ENCODE data around the gene WDR5B.

- TF ChIP-seq REST (IDR thresholded peaks at IDR 0.05) (no peak), NR2F2 (IDR thresholded peaks at IDR 0.05) (no peak), FOXA1 (IDR thresholded peaks at IDR 0.05) (no peak), CTCF (IDR thresholded peaks at IDR 0.05; ENCODE audit: low read depth, low read length, missing input control) (no peak), YY1 (IDR thresholded peaks at IDR 0.05) (no peak), JUND (IDR thresholded peaks at IDR 0.05) (no peak), RAD21 (IDR thresholded peaks at IDR 0.05) (no peak), HNF4G (IDR thresholded peaks at IDR 0.05) (no peak), TAF1 (conservative IDR thresholded peaks at IDR 0.05) (no peak)
- TF ChIP-seq, protein P1, sequence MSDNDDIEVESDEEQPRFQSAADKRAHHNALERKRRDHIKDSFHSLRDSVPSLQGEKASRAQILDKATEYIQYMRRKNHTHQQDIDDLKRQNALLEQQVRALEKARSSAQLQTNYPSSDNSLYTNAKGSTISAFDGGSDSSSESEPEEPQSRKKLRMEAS (IDR thresholded peaks at IDR 0.05) = no peak
Observed at GRCh38 chr3:122398920-122399319, 16.9 kb downstream of the WDR5B start.
